ENCODE results near the gene CNTLN. TPM values are rescaled to one million over a fixed set of nuclear protein-coding genes. Genes with fewer than 3 reads are reported as not detected.
"Not testable (repeated sequence)": the region's sequence is repeated elsewhere in the genome, so short reads cannot be mapped to it uniquely, and the experiment has no call there.

The CNTLN gene
- total RNA-seq, 1 donor from 2014 or later, result 16.5 TPM

DNA sequence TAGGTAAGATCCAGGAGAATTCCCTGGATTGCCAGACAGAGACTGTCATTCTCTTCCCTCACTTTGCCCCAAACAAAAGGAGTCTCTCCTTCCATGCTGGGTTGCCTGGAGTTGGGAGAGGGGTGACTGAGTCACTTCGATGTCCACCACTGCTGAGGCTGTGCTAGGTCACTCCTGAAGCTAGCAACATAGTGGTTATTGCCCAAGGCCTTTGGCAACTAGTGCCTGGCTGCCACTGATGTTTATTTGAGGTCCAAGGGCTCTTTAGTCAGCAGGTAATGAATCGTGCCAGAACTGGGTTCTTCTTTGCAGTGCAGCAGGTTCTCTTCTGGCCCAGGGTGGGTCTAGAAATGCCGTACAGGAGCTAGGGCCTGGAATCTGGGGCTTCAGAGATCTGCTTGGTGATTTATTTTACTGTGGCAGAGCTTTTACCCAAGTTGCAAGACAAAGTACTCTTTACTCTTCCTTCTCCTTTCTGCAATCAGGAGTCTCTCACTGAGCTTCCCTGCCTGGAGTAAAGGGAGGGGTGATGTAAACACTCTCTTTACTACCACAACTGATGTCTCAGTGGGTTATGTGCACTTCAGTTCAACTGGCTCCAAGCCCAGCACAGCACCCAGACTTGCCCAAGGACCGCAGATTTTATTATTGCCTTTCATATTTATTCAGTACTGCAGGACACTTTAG is 288.3 kb downstream of the CNTLN start:
- DNase-seq, result no peak

GRCh38 chr9:17423681-17424011 is 288.8 kb downstream of the CNTLN start:
- no peak for DNase-seq

GRCh38 chr9:17425384-17425783 is 290.5 kb downstream of the CNTLN start:
- no peak for DNase-seq

DNA sequence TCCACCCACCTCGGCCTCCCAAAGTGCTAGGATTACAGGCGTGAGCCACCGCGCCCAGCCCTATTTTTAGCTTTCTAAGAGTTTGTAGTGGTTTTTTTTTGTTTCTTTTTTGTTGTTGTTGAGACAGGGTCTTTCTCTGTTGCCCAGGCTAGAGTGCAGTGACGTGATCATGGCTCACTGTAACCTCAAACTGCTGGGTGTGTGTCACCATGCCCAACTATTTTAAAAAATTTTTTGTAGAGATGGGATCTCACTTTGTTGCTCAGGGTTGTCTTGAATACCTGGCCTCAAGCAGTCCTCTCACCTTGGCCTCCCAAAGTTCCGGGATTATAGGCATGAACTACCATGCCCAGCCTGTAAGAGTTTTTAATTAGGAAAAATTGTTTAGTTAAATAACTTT is 298.7 kb downstream of the CNTLN start:
- DNase-seq, result no peak

DNA sequence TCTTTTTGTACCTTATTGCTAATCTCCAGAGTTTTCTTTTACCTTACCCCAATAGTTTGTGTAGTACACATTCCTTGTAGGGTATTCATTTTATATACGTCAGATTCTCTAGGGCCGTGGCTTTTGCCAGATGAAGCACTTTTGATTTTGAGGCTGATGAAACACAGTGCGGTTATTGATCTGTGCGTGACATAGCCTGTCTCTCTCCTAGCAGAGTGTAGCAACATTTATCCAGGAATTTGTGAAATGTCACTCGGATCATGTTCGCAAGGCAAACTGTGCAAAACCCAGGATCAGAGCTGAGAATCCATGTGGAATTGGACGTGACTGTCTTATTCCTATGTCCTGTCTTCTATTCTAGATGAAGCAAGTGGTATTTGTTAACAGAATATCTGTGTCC is 302.0 kb downstream of the CNTLN start:
- no peak for DNase-seq

DNA sequence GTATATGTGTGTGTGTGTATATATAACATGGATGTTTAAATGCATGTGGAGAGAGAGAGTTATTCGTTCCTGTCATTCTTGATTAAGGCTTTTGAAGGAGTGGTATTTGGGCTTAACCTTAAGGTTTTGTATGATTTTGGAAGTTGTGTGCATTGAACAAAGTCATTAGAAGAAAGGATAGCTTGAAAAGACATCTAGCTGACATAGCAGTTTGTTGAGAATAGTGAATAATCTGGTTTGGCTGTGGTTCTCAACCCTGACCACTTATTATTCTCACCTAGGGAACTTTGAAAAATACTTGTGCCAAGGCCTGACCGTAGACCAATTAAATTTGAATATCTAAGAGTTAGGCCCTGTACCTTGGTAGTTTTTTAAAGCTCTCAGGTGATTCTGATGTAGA is 303.0 kb downstream of the CNTLN start:
- no peak for DNase-seq

- DNase-seq, result not testable (repeated sequence)
Measured at GRCh38 chr9:17445126-17445525, 310.3 kb downstream of the CNTLN start.

- no peak for DNase-seq
Measured at GRCh38 chr9:17453751-17454150, 318.9 kb downstream of the CNTLN start.

DNA sequence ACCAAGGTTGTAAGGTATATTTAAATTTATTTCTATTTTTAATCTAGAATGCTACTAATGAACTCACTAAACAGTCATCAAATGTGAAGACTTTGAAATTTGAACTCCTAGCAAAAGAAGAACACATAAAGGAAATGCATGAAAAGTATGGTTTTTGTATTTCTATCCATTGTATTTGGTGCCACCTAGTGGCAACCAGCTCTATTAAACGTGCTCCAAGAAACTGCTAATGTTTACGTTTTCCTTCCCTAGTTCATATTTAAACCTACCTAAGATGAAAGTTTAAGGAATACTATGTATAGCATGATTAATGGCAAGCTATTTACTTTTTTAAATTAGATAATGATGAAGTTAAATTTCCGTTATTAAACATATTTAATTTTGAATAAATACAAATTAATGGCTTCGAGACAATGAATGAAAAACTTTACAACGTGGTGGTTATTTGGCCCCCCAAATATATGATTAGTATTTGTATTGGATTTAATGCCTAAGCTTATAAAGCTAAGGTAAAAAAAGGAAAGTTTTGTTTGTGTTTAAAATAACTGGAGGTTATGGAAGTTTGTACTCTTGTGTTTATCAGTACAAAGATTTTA is 328.1 kb downstream of the CNTLN start:
- no peak for DNase-seq

- no peak for DNase-seq
Measured at GRCh38 chr9:17470036-17470813, 335.4 kb downstream of the CNTLN start.

DNA sequence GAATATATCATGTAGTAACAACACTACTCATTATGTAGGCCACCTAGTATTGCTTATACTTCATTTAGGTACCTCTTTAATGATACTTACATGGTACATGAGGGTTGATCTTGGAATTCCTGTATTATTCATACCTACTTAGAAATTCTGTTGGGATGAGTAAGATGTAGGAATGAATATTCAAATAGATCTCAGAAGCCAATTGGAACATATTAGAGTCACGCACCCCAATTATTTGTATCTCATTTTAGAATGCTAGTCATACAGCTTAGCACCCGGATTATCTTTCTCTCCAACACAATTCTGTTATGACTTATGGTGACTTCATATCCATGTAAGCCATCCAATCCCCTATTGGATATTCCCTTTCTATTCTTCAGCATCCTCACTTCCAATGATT is 337.3 kb downstream of the CNTLN start:
- no peak for DNase-seq

DNA sequence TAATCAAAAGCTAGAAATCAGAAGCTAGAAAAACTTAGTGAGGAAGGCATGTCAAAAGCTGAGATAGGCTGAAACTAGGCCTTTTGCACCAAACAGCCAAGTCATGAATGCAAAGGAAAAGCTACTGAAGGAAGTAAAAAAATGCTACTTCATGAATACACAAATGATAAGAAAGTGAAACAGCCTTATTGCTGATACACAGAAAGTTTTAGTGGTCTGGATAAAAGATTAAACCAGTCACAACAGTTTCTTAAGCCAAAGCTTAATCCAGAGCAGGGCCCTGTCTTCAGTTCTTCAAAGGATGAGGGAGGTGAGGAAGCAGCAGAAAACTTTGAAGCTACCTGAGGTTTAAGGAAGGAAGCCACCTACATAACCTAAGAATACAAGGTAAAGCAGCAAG is 341.6 kb downstream of the CNTLN start:
- DNase-seq, result no peak

DNA sequence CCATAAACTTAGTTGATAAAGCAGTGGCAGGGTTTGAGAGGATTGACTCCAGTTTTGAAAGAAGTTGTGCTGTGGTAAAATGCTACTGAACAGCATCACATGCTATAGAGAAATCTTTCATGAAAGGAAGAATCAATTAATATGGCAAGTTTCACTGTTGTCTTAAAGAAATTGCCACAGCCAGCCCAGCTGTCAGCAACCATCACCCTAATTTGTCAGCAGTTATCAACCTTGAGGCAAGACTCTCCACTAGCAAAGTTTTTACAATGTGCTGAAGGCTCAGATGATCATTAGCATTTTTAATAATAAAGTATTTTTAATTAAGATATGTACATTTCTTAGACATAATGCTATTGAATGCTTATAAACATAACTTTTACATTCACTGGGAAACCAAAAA is 343.0 kb downstream of the CNTLN start:
- no peak for DNase-seq

- DNase-seq, result no peak
Measured at GRCh38 chr9:17480966-17481365, 346.1 kb downstream of the CNTLN start.

GRCh38 chr9:17481565-17481964 is 346.7 kb downstream of the CNTLN start:
- DNase-seq, result no peak

- DNase-seq, result no peak
Measured at GRCh38 chr9:17484906-17485305, 350.1 kb downstream of the CNTLN start.

DNA sequence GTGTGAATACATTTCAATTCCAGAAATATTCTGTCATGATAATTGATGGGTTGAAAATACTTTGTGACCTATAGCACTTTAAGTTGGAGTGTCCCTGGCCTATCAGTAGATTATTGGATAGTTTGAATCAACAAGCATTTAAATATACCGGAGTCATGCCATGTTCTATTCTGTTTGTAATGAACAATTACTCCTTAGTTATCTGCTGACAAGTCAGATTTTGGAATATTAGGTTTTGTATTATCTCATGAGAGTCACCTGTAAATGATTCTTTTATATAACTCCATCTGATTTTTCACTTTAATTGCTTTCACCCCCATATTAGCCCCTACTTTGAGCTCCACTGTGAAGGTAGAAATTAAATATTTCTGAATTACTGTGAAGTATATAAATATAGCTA is 351.6 kb downstream of the CNTLN start:
- DNase-seq, result no peak

- DNase-seq, result no peak
Measured at GRCh38 chr9:17487467-17487866, 352.6 kb downstream of the CNTLN start.

- DNase-seq, result no peak
Measured at GRCh38 chr9:17488662-17489061, 353.8 kb downstream of the CNTLN start.

GRCh38 chr9:17490110-17490509 is 355.3 kb downstream of the CNTLN start:
- no peak for DNase-seq

GRCh38 chr9:17491780-17492179 is 356.9 kb downstream of the CNTLN start:
- DNase-seq, result no peak

- no peak for DNase-seq
Measured at GRCh38 chr9:17503196-17503595, 368.4 kb downstream of the CNTLN start.

DNA sequence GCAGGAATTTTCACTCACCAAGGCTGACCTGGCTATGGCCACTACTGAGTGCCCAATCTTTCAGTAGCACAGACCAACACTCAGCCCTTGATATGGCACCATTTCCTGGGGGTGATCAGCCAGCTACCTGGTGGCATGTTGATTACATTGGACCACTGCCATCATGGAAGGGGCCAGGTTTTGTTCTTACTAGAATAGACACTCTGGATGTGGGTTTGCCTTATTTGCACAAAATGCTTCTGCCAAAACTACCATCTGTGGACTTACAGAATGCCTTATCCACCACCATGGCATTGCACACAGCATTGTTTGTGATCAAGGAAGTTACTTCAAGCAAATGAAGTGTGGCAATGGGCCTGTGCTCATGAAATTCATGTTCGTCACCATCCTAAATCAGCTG is 374.3 kb downstream of the CNTLN start:
- no peak for DNase-seq

GRCh38 chr9:17509701-17510100 is 374.9 kb downstream of the CNTLN start:
- DNase-seq, result no peak

All from occipital lobe (tissue), 2 donors.